Measurements from ENCODE around the gene NUDT21.

- TF ChIP-seq POLR2A (IDR thresholded peaks at IDR 0.05) (no peak), CTCF (IDR thresholded peaks at IDR 0.05) (no peak), POLR2AphosphoS5 (IDR thresholded peaks at IDR 0.05) (no peak)
These were observed 50.7 kb downstream of the NUDT21 start for GRCh38 chr16:56400458-56400857.
